ENCODE data around the gene CDAN1.

- TF ChIP-seq POLR2A (IDR thresholded peaks at IDR 0.05; ENCODE audit: low read depth, low read length) = no peak
- TF ChIP-seq POLR2AphosphoS5 (IDR thresholded peaks at IDR 0.05; ENCODE audit: low read depth, low read length) = no peak
- TF ChIP-seq SPI1 (IDR thresholded peaks at IDR 0.05; ENCODE audit: low read depth, low read length) = no peak
- no peak for TF ChIP-seq TAF1 (IDR thresholded peaks at IDR 0.05; ENCODE audit: low read depth, low read length)
- no peak for TF ChIP-seq POU2F2 (IDR thresholded peaks at IDR 0.05; ENCODE audit: low read depth, low read length)
- no peak for TF ChIP-seq PAX5 (IDR thresholded peaks at IDR 0.05; ENCODE audit: insufficient read depth, low read length, severe bottlenecking)
These were observed 36.0 kb upstream of the CDAN1 start for GRCh38 chr15:42772901-42773300.
